B cell (primary cell): Measurements from ENCODE around the gene FAM83G. TPM values are rescaled to one million over a fixed set of nuclear protein-coding genes. Genes with fewer than 3 reads are reported as not detected.

Source experiments
- ATAC-seq: fragments of 200-7000 bp; cut with Tn5 transposase; one replicate; pipeline ENCODE4 v1.10.0; 2021; ENCODE audit warnings: low read depth, mild to moderate bottlenecking, moderate number of reproducible peaks, moderate library complexity
- CTCF ChIA-PET: fragments of 350-600 bp; sonication (Branson Sonifier 250); formaldehyde crosslinking; loops from one replicate; lab custom pipeline; 2021; ENCODE audit warnings: antibody characterized with exemption, inconsistent platforms; lab: Charles Lee
- POLR2A ChIA-PET: fragments of 350-600 bp; sonication (Branson Sonifier 250); formaldehyde crosslinking; loops from one replicate; lab custom pipeline; 2021; ENCODE audit warnings: antibody characterized with exemption; lab: Charles Lee
- DNase-seq: peaks from one replicate; pipeline ENCODE4 v3.0.0; 2013
- H2AFZ ChIP-seq: 2 replicates; pipeline ENCODE4 v1.6.1; 2012; ENCODE audit warnings: mild to moderate bottlenecking, low read depth, low read length; ENCODE audit not compliant: insufficient read depth, poor library complexity, severe bottlenecking
- H3K27ac ChIP-seq, 2 donors: 1 replicate in 1 of 2; 2 replicates in 1 of 2; pipeline ENCODE4 v1.5.1; 2012 to 2013; ENCODE audit warnings: low read length in 2 of 2, mild to moderate bottlenecking in 2 of 2, moderate library complexity in 1 of 2
- H3K27me3 ChIP-seq, 4 experiments: fragments of 200-600 bp in 1 of 4; sonication (generic) in 1 of 4; replicated peaks in 1 of 4; 1 replicate in 2 of 4; 2 replicates in 2 of 4; pipeline versions ENCODE4 v1.6.1 to v1.7.0; 2013 to 2016; ENCODE audit warnings: low read length in 3 of 4, mild to moderate bottlenecking in 2 of 4, mixed read lengths in 1 of 4, moderate library complexity in 1 of 4; ENCODE audit not compliant: insufficient read depth in 4 of 4, control insufficient read depth in 3 of 4; ENCODE audit errors: control extremely low read depth in 1 of 4
- H3K36me3 ChIP-seq, 2 experiments: replicated peaks in 1 of 2; 1 replicate in 1 of 2; 2 replicates in 1 of 2; pipeline versions ENCODE4 v1.6.1 to v1.7.1; 2013; ENCODE audit warnings: low read length in 1 of 2; ENCODE audit not compliant: insufficient read depth in 2 of 2, control insufficient read depth in 1 of 2; ENCODE audit errors: control extremely low read depth in 1 of 2, extremely low read depth in 1 of 2
- H3K4me1 ChIP-seq, 2 donors: fragments of 200-600 bp in 1 of 2; sonication (generic) in 1 of 2; 1 replicate in 1 of 2; 2 replicates in 1 of 2; pipeline versions ENCODE4 v1.5.1 to v1.6.1; 2013 to 2017; ENCODE audit warnings: low read length in 2 of 2; ENCODE audit not compliant: control insufficient read depth in 2 of 2, insufficient read depth in 2 of 2
- H3K4me2 ChIP-seq: replicated peaks from 2 replicates; pipeline ENCODE3; 2012; ENCODE audit warnings: mild to moderate bottlenecking, low read depth, low read length; ENCODE audit not compliant: poor library complexity, severe bottlenecking
- H3K4me3 ChIP-seq, 5 experiments: fragments of 200-600 bp in 1 of 5; sonication (generic) in 1 of 5; 1 replicate in 3 of 5; 2 replicates in 2 of 5; pipeline versions ENCODE4 v1.5.1 to v1.7.0; 2011 to 2016; ENCODE audit warnings: low read length in 4 of 5, mild to moderate bottlenecking in 4 of 5, low read depth in 2 of 5, control low read depth in 1 of 5, moderate library complexity in 1 of 5; ENCODE audit not compliant: insufficient read depth in 1 of 5; ENCODE audit errors: control extremely low read depth in 1 of 5, extremely low read depth in 1 of 5
- H3K79me2 ChIP-seq: fragments of 200-600 bp; sonication (generic); one replicate; pipeline ENCODE4 v1.6.0; 2016; ENCODE audit warnings: low read length; ENCODE audit not compliant: control insufficient read depth, insufficient read depth
- H3K9ac ChIP-seq: fragments of 200-600 bp; sonication (generic); 2 replicates; pipeline ENCODE4 v1.6.1; 2017; ENCODE audit warnings: mild to moderate bottlenecking, low read length, moderate library complexity
- H3K9me3 ChIP-seq, 3 donors: one replicate each; pipeline versions ENCODE4 v1.6.1 to v1.7.1; 2013; ENCODE audit warnings: low read length in 2 of 3; ENCODE audit not compliant: control insufficient read depth in 2 of 3, insufficient read depth in 1 of 3; ENCODE audit errors: control extremely low read depth in 1 of 3
- H4K20me1 ChIP-seq: 2 replicates; pipeline ENCODE4 v1.6.0; 2012; ENCODE audit warnings: mild to moderate bottlenecking, low read length; ENCODE audit not compliant: insufficient read depth, control insufficient read depth, poor library complexity, severe bottlenecking
- H3K27ac Mint-ChIP-seq: one replicate; pipeline ENCODE4 v1.8.0; 2021; ENCODE audit warnings: mixed read lengths
- H3K27me3 Mint-ChIP-seq: one replicate; pipeline ENCODE4 v1.8.0; 2021; ENCODE audit warnings: mixed read lengths
- H3K4me1 Mint-ChIP-seq: one replicate; pipeline ENCODE4 v1.8.0; 2021; ENCODE audit warnings: mixed read lengths
- H3K4me3 Mint-ChIP-seq: one replicate; pipeline ENCODE4 v1.8.0; 2021; ENCODE audit warnings: mixed read lengths
- H3K9me3 Mint-ChIP-seq: one replicate; pipeline ENCODE4 v1.8.0; 2022; ENCODE audit warnings: mixed read lengths; ENCODE audit not compliant: insufficient read depth
- EZH2 ChIP-seq: IDR thresholded peaks from 2 replicates; pipeline ENCODE4 v1.6.1; 2012; ENCODE audit warnings: borderline replicate concordance, low read depth, mild to moderate bottlenecking, moderate library complexity, low read length; ENCODE audit not compliant: insufficient read depth, poor library complexity, severe bottlenecking
- WGBS: methylation state at CpG from one replicate; pipeline ENCODE4 v1.1.5; 2013; ENCODE audit warnings: missing lambda C conversion rate; ENCODE audit not compliant: insufficient coverage; 5-methylcytosine and 5-hydroxymethylcytosine counted together
- intact Hi-C: fragments of 100-400 bp; cut with micrococcal nuclease; formaldehyde crosslinking; loops from one replicate; pipeline ENCODE4 v1.10.0; 2022
- polyA plus RNA-seq: library from polyadenylated mRNA; depleted of rRNA; stranded (reverse); fragments of >200 nt; gene quantifications from 2 replicates; pipeline ENCODE4 v1.2.3, GENCODE V29; 2012
- total RNA-seq, 2 donors: library from RNA; stranded (reverse); fragments of 120-200 nt in 1 of 2; gene quantifications; 1 replicate in 1 of 2; 2 replicates in 1 of 2; pipeline versions ENCODE4 v1.2.3 to v1.2.4, GENCODE V29; 2013 to 2022
- TF ChIP-seq, protein P1 (sequence below): fragments of 200-600 bp; IDR thresholded peaks from one replicate; pipeline ENCODE4 v1.8.0; 2022; ENCODE audit warnings: antibody characterized with exemption, mild to moderate bottlenecking

The FAM83G gene
- total and polyA plus RNA-seq, 2 donors (not counting 1 experiment from before 2014, with no cell fraction given): 4.7 to 14.3 TPM

GRCh38 chr17:18953231-18953728 is 51.3 kb downstream of the FAM83G start:
- Histone ChIP-seq H3K79me2 (no peaks in the 10 kb centered on the region), H3K27ac (no peak overlapping the region), H3K36me3 (no peaks in the 10 kb centered on the region), H3K4me2 (no peak overlapping the region), H3K4me1 (peaks cover 0 to 5% of the 10 kb centered on the region in 2 donors), H3K9me3 (peaks cover 0 to 5% (median 0%) of the 10 kb centered on the region in 3 donors), H3K9ac (no peak overlapping the region), H4K20me1 (no peaks in the 10 kb centered on the region), H2AFZ (no peak overlapping the region), H3K4me3 (no peak overlapping the region), H3K27me3 (peaks cover 0 to 9% (median 0%) of the 10 kb centered on the region in 4 experiments)
- no peak for DNase-seq
- CTCF ChIA-PET: no interaction called here
- ATAC-seq: no peak
- intact Hi-C loops: no loop called here
- 96% methylated on average over 12 of the region's 14 CpGs for WGBS
- Mint-ChIP-seq H3K27me3 (peaks cover 13% of the 10 kb centered on the region), H3K9me3 (no peaks in the 10 kb centered on the region), H3K4me3 (no peak overlapping the region), H3K4me1 (peaks cover 3% of the 10 kb centered on the region), H3K27ac (no peak overlapping the region)
- no peak for TF ChIP-seq EZH2
- TF ChIP-seq, protein P1, sequence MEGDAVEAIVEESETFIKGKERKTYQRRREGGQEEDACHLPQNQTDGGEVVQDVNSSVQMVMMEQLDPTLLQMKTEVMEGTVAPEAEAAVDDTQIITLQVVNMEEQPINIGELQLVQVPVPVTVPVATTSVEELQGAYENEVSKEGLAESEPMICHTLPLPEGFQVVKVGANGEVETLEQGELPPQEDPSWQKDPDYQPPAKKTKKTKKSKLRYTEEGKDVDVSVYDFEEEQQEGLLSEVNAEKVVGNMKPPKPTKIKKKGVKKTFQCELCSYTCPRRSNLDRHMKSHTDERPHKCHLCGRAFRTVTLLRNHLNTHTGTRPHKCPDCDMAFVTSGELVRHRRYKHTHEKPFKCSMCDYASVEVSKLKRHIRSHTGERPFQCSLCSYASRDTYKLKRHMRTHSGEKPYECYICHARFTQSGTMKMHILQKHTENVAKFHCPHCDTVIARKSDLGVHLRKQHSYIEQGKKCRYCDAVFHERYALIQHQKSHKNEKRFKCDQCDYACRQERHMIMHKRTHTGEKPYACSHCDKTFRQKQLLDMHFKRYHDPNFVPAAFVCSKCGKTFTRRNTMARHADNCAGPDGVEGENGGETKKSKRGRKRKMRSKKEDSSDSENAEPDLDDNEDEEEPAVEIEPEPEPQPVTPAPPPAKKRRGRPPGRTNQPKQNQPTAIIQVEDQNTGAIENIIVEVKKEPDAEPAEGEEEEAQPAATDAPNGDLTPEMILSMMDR: no peak
- POLR2A ChIA-PET: no interaction called here

GRCh38 chr17:18951941-18952842 is 52.4 kb downstream of the FAM83G start, which contains the start of gene SLC5A10:
Gene SLC5A10 (plus strand): TSS chr17:18952165. CDS start chr17:18952206, 41 bp downstream.
- H3K36me3 ChIP-seq: no peaks in the 10 kb centered on the region
- H3K9ac ChIP-seq: no peak within 1 kb of the TSS
- H3K4me3 Mint-ChIP-seq: no peak within 1 kb of the TSS
- peaks cover 0 to 5% (median 0%) of the 10 kb centered on the region in 3 donors for H3K9me3 ChIP-seq
- H3K79me2 ChIP-seq: no peaks in the 10 kb centered on the region
- no peak within 1 kb of the TSS for H3K4me3 ChIP-seq
- no peaks in the 10 kb centered on the region for H3K9me3 Mint-ChIP-seq
- intact Hi-C loops: no loop called here
- peaks cover 21% of the 10 kb centered on the region for H3K27me3 Mint-ChIP-seq
- peaks cover 0 to 9% (median 0%) of the 10 kb centered on the region in 4 experiments for H3K27me3 ChIP-seq
- no peak for ATAC-seq
- no peak within 1 kb of the TSS for H3K27ac ChIP-seq
- CTCF ChIA-PET: no interaction called here
- POLR2A ChIA-PET: no interaction called here
- H3K27ac Mint-ChIP-seq: no peak within 1 kb of the TSS
- TF ChIP-seq EZH2: no peak
- TF ChIP-seq, protein P1: no peak
- peaks cover 0 to 5% of the 10 kb centered on the region in 2 donors for H3K4me1 ChIP-seq
- DNase-seq: no peak
- peaks cover 3% of the 10 kb centered on the region for H3K4me1 Mint-ChIP-seq
- no peak within 1 kb of the TSS for H3K4me2 ChIP-seq
- 92% methylated on average over 16 of the region's 17 CpGs for WGBS
- no peak within 1 kb of the TSS for H2AFZ ChIP-seq
- H4K20me1 ChIP-seq: no peaks in the 10 kb centered on the region
